ENCODE results near the gene ZGLP1.
A peak's percentile ranks its signal among the peaks of the same experiment; 100 is the strongest.

- TF ChIP-seq CTCF (IDR thresholded peaks at IDR 0.05) (no peak), POLR2AphosphoS5 (IDR thresholded peaks at IDR 0.05) (peak in 2 of 3 donors; percentile 36 to 42)
Measured at GRCh38 chr19:10334588-10335351, 25.2 kb upstream of the ZGLP1 start.

Measured in breast epithelium (tissue), 3 donors.